ENCODE data around the gene CEP89.
"Not testable (repeated sequence)": the region's sequence is repeated elsewhere in the genome, so short reads cannot be mapped to it uniquely, and the experiment has no call there.

Gene CEP89

DNA sequence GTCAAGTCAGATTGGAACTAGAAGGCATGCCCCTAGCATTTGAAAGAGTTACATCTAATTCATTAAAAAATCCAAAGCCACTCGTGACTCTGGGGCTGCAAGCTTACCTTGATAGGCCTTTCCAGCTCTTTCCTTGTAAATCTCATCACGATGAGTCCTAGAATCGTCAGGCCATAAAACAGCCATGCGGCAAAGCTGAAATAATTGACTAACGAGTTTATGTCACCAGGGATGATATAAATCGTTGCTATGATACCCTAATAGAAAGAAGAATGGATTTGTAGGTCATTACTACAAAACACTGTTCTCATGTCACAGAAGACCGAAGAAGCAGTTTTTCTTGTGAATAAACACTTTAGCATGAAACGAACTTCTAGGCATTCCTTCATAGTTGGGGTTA is 129.7 kb downstream of the CEP89 start:
- Histone ChIP-seq H3K9me3 (ENCODE audit: control insufficient read depth, insufficient read depth, low read length) (no peaks in the 10 kb centered on the region; the same call in 1 of the 2 replicates), H3K4me1 (ENCODE audit: insufficient read depth, low read length) (no peaks in the 10 kb centered on the region), H3K36me3 (ENCODE audit: insufficient read depth, low read length) (no peaks in the 10 kb centered on the region), H3K9ac (ENCODE audit: low read depth, low read length) (no peak overlapping the region)

DNA sequence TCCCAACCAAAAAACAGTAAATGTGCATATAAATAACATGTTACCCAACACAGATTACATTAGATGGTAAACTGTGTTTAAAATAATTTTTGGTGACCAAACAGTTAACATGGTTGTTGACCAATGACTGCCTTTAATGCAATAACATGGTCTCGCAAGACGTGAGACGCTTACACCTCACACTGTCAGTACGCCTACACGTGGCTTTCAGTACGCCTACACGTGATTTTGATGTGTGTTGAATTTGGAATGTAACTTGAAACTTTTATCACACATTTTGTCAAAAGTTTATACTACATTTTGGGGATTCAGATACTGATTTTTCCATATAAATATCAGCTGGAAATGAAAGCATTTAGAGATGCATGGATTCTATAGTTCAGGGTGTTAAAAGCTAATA is 134.2 kb downstream of the CEP89 start:
- H3K9ac ChIP-seq (ENCODE audit: low read depth, low read length), result no peak overlapping the region
- H3K9me3 ChIP-seq (ENCODE audit: control insufficient read depth, insufficient read depth, low read length), result no peaks in the 10 kb centered on the region
- no peaks in the 10 kb centered on the region for H3K36me3 ChIP-seq (ENCODE audit: insufficient read depth, low read length)
- no peaks in the 10 kb centered on the region for H3K4me1 ChIP-seq (ENCODE audit: insufficient read depth, low read length)

DNA sequence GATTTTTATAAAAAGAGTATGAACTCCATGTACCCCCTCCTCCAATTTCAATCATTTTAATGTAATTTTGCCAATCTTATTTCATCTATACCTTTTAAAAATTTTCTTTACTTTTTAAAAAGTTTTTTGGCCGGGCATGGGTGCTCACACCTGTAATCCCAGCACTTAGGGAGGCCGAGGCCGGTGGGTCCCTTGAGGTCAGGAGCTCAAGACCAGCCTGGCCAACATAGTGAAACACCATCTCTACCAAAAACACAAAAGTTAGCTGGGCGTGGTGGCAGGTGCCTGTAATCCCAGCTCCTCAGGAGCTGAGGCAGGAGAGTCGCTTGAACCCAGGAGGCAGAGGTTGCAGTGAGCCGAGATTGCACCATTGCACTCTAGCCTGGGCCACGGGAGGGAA is 138.4 kb downstream of the CEP89 start:
- H3K36me3 ChIP-seq (ENCODE audit: insufficient read depth, low read length); H3K9ac ChIP-seq (ENCODE audit: low read depth, low read length); H3K4me1 ChIP-seq (ENCODE audit: insufficient read depth, low read length); H3K9me3 ChIP-seq (ENCODE audit: control insufficient read depth, insufficient read depth, low read length): not testable (repeated sequence)

DNA sequence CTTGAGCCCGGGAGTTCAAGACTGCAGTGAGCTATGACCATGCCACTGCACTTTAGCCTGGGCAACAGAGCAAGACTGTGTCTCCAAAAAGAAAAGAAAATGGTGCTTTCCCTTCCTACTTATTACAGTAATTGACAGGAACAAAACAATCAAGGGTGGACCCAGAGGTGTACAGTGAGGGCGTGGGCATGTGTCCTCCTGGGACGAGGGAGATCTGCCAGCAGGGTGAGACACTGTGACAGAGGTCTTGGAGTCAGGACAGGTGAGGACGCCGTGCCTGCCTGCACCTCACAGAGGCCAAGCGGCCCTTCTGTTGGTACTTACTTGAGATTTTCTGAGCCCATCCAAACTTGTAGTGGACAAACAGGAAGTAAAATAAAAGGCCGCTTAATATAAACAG is 138.9 kb downstream of the CEP89 start:
- not testable (repeated sequence) for H3K4me1 ChIP-seq (ENCODE audit: insufficient read depth, low read length); H3K9ac ChIP-seq (ENCODE audit: low read depth, low read length)

DNA sequence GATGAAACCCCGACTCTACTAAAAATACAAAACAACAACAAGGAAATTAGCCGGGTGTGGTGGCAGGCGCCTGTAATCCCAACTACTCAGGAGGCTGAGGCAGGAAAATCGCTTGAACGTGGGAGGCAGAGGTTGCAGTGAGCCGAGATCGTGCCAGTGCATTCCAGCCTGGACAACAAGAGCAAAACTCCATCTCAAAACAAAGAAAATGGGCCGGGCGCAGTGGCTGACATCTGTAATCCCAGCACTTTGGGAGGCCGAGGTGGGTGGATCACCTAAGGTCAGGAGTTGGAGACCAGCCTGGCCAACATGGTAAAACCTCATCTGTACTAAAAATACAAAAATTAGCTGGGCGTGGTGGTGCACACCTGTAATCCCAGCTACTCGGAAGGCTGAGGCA is 139.7 kb downstream of the CEP89 start:
- H3K36me3 ChIP-seq (ENCODE audit: insufficient read depth, low read length); H3K9me3 ChIP-seq (ENCODE audit: control insufficient read depth, insufficient read depth, low read length); H3K4me1 ChIP-seq (ENCODE audit: insufficient read depth, low read length); H3K9ac ChIP-seq (ENCODE audit: low read depth, low read length): not testable (repeated sequence)

More for the DNA sequence above, 138.9 kb downstream of the CEP89 start:
- not testable (repeated sequence) for H3K9me3 ChIP-seq (ENCODE audit: control insufficient read depth, insufficient read depth, low read length); H3K36me3 ChIP-seq (ENCODE audit: insufficient read depth, low read length)

DNA sequence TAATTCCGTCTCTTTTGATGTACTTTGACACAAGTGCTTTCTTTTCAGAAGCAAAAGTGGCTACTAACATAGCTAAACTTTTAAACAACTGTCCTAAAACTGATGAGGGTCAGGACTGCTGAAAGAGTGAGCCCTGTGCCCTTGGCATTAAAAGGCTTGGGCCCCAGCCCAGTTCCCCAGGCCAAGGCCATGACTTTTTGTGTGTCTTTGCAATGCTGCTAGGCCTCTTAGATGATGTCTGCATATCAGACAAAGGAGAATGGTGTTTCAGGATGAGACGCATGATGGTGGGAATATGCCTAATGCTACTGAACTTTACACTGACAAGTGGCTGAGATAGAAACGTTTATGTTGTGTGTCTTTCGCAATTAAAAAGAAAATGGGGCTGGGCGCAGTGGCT is 140.1 kb downstream of the CEP89 start:
- H3K4me1 ChIP-seq (ENCODE audit: insufficient read depth, low read length), result 0 out of 2 replicates have a peak, but pooled peaks cover 4% of the 10 kb centered on the region
- no peaks in the 10 kb centered on the region for H3K36me3 ChIP-seq (ENCODE audit: insufficient read depth, low read length)
- no peak overlapping the region for H3K9ac ChIP-seq (ENCODE audit: low read depth, low read length)

DNA sequence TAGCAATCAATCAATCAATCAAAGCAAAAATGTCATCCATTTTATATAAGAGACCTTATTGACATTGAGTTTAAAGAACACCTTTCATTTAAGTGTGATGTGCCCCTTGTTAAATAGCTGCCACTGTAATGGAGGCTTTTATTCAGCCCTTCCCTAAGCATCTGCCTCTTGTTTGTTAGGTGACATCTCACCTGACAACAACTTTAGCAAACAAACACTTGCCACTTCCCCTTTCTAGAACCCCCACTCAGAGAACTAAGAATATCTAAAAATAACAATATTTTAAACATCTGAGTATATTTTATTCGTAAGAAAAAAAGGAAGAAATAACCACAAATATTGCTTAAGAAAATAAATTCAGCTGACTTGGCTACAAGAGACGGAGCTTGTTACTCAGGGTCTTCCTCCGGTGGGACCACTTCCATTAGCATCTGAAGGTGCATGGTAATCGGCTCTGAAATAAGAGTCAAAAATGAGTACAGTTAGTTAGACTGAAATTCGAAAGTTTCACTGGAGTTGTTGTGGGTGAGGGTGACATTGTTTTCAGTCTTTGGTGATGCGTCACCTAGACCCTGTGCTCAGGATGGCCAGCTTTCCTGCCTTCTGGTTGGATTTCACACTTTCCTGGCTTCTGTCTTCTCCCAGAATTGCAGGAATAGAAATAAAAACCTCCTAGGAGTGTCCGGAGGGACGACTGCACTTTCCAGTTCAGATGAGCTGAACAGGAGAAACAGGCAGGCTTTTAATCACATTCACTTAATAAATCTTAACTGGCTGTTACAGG is 141.3 kb downstream of the CEP89 start:
- Histone ChIP-seq H3K9me3 (ENCODE audit: control insufficient read depth, insufficient read depth, low read length) (no peaks in the 10 kb centered on the region), H3K9ac (ENCODE audit: low read depth, low read length) (no peak overlapping the region), H3K4me1 (ENCODE audit: insufficient read depth, low read length) (0 out of 2 replicates have a peak, but pooled peaks cover 4% of the 10 kb centered on the region), H3K36me3 (ENCODE audit: insufficient read depth, low read length) (no peaks in the 10 kb centered on the region)

More for the DNA sequence above, 140.1 kb downstream of the CEP89 start:
- no peaks in the 10 kb centered on the region for H3K9me3 ChIP-seq (ENCODE audit: control insufficient read depth, insufficient read depth, low read length)

DNA sequence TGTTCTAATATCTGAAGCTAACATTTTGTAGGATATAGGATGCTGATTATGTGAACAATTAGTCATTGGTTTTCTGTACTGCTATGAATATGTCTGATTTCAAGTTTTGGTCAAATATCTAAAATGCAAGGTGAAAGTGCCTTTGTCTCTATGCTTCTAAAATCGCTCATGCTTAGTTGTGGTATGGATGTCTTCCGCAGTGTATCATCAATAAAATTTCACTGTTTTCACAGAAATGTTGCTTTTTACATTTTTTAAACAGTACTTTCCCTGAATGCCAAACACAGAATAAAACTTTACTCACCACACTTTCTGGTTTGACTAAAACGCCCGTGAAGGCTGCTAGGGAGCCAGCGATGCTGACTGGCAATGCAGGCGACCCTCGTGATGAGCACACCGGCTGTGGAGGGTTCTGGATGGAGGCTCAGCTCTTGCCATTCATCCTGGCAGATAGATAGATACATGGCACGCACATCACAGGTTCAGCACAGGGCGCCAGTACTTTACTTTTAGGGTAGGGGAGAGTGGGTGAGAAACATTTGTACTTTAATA is 142.3 kb downstream of the CEP89 start:
- Histone ChIP-seq H3K9ac (ENCODE audit: low read depth, low read length) (no peak overlapping the region), H3K4me1 (ENCODE audit: insufficient read depth, low read length) (peaks cover 12% of the 10 kb centered on the region; the same call in 1 of the 2 replicates), H3K9me3 (ENCODE audit: control insufficient read depth, insufficient read depth, low read length) (no peaks in the 10 kb centered on the region), H3K36me3 (ENCODE audit: insufficient read depth, low read length) (no peaks in the 10 kb centered on the region)

DNA sequence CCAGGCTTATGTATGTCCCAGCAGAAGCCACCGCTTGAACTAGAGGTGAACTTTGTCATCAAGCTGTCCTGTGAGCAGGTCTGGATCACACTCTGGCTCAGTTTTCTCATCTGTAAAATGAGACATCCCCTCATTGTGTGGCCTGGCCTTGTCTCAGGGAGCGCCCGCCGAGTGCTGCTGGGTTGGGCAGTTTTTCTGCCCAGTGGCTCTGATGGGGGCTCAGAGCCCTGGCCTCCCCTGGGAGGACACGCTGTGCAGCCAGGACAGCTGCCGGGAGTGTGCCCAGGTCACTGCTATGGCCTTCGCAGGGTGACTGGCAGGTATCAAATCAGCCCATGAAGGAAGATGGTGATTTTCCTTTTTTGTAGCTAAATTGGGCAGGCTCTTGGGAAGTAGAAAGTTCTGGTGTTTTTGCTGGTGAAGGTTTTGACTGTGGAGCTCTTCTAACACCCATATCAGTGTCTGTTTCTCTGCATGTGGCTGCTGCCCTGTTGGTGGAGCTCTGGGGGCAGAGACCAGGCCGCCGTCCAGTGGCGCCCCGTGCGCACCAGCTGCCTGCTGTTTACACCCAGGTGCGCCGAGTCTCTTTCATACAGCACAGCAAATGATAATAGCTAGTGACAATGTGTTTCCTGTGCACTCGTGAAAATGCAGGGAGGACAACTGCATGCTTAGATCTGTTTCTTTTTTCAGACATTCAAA is 143.0 kb downstream of the CEP89 start:
- peaks cover 13% of the 10 kb centered on the region; the same call in 1 of the 2 replicates for H3K4me1 ChIP-seq (ENCODE audit: insufficient read depth, low read length)
- no peaks in the 10 kb centered on the region for H3K36me3 ChIP-seq (ENCODE audit: insufficient read depth, low read length)
- no peak overlapping the region for H3K9ac ChIP-seq (ENCODE audit: low read depth, low read length)
- H3K9me3 ChIP-seq (ENCODE audit: control insufficient read depth, insufficient read depth, low read length), result no peaks in the 10 kb centered on the region

DNA sequence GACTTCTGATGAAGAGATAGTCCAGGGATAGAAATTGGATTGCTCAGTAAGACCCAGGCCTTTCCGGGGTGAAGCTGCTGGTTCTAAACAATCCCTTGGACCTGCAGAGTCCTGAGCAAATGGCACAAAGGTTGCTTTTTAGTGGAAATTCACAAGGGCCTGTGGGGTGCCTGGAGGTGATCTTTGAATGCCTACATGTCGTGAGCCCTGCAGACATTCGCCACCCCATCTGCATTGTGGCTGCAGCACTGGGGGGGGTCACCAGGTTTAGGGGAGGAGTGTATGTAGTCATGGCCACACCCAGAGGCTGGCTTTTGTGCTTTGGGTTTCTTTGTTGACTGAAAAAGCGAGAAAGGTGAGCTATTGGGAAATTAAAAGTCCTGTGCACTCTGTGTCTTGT is 143.6 kb downstream of the CEP89 start:
- Histone ChIP-seq H3K36me3 (ENCODE audit: insufficient read depth, low read length) (no peaks in the 10 kb centered on the region), H3K9me3 (ENCODE audit: control insufficient read depth, insufficient read depth, low read length) (no peaks in the 10 kb centered on the region), H3K9ac (ENCODE audit: low read depth, low read length) (no peak overlapping the region)

More for the DNA sequence above, 143.6 kb downstream of the CEP89 start:
- H3K4me1 ChIP-seq (ENCODE audit: insufficient read depth, low read length), result peaks cover 13% of the 10 kb centered on the region; the same call in 1 of the 2 replicates
